ENCODE data around the gene HTR4.

DNA sequence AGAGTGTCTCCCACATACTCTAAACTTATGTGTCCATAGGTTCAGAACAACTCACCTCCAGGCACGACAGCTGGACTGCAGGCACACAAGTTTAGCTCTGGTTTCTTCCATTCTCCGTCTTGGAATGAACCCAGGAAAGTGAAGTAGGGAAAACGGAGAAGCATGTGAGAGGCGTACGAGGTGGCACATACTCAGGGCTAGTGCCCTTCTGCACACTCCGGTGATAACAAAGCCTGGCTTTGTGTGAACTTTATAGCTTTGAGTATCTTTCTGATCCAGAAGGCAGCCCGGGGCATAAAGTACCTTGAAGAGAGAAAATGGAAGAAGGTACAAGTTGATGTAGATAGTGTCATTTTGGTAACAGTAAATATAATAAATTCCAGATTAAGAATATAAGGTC lies 11.1 kb upstream of the HTR4 start:
- TF ChIP-seq, protein P1, sequence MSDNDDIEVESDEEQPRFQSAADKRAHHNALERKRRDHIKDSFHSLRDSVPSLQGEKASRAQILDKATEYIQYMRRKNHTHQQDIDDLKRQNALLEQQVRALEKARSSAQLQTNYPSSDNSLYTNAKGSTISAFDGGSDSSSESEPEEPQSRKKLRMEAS (IDR thresholded peaks at IDR 0.05; ENCODE audit: insufficient read depth, insufficient read length): no peak
- no peak for TF ChIP-seq EZH2 (IDR thresholded peaks at IDR 0.05; ENCODE audit: borderline replicate concordance, low read depth, low read length, severe bottlenecking)
- TF ChIP-seq, protein P2, sequence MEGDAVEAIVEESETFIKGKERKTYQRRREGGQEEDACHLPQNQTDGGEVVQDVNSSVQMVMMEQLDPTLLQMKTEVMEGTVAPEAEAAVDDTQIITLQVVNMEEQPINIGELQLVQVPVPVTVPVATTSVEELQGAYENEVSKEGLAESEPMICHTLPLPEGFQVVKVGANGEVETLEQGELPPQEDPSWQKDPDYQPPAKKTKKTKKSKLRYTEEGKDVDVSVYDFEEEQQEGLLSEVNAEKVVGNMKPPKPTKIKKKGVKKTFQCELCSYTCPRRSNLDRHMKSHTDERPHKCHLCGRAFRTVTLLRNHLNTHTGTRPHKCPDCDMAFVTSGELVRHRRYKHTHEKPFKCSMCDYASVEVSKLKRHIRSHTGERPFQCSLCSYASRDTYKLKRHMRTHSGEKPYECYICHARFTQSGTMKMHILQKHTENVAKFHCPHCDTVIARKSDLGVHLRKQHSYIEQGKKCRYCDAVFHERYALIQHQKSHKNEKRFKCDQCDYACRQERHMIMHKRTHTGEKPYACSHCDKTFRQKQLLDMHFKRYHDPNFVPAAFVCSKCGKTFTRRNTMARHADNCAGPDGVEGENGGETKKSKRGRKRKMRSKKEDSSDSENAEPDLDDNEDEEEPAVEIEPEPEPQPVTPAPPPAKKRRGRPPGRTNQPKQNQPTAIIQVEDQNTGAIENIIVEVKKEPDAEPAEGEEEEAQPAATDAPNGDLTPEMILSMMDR (IDR thresholded peaks at IDR 0.05; ENCODE audit: extremely low read depth in 1 of 2, insufficient read depth in 1 of 2, low read depth in 1 of 2, low read length in 2 of 2): no peak
- TF ChIP-seq POLR2A (IDR thresholded peaks at IDR 0.05; ENCODE audit: low read depth, low read length): no peak
